ENCODE results near the gene NACC2.

Gene NACC2

GRCh38 chr9:136118320-136119060 is 23.4 kb upstream of the NACC2 start, which contains the start of gene TMEM250 (continued):
- TF ChIP-seq, protein P1, sequence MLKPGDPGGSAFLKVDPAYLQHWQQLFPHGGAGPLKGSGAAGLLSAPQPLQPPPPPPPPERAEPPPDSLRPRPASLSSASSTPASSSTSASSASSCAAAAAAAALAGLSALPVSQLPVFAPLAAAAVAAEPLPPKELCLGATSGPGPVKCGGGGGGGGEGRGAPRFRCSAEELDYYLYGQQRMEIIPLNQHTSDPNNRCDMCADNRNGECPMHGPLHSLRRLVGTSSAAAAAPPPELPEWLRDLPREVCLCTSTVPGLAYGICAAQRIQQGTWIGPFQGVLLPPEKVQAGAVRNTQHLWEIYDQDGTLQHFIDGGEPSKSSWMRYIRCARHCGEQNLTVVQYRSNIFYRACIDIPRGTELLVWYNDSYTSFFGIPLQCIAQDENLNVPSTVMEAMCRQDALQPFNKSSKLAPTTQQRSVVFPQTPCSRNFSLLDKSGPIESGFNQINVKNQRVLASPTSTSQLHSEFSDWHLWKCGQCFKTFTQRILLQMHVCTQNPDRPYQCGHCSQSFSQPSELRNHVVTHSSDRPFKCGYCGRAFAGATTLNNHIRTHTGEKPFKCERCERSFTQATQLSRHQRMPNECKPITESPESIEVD (tag by site-specific recombination; IDR thresholded peaks at IDR 0.05) = no peak
- TF ChIP-seq, protein P2, sequence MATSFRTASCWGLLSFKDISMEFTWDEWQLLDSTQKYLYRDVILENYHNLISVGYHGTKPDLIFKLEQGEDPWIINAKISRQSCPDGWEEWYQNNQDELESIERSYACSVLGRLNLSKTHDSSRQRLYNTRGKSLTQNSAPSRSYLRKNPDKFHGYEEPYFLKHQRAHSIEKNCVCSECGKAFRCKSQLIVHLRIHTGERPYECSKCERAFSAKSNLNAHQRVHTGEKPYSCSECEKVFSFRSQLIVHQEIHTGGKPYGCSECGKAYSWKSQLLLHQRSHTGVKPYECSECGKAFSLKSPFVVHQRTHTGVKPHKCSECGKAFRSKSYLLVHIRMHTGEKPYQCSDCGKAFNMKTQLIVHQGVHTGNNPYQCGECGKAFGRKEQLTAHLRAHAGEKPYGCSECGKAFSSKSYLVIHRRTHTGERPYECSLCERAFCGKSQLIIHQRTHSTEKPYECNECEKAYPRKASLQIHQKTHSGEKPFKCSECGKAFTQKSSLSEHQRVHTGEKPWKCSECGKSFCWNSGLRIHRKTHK (tag by site-specific recombination; IDR thresholded peaks at IDR 0.05) = no peak
- no peak for TF ChIP-seq ZNF473 (tag by site-specific recombination; IDR thresholded peaks at IDR 0.05)
- no peak for TF ChIP-seq ZNF324 (tag by site-specific recombination; IDR thresholded peaks at IDR 0.05)
- TF ChIP-seq, protein P3, sequence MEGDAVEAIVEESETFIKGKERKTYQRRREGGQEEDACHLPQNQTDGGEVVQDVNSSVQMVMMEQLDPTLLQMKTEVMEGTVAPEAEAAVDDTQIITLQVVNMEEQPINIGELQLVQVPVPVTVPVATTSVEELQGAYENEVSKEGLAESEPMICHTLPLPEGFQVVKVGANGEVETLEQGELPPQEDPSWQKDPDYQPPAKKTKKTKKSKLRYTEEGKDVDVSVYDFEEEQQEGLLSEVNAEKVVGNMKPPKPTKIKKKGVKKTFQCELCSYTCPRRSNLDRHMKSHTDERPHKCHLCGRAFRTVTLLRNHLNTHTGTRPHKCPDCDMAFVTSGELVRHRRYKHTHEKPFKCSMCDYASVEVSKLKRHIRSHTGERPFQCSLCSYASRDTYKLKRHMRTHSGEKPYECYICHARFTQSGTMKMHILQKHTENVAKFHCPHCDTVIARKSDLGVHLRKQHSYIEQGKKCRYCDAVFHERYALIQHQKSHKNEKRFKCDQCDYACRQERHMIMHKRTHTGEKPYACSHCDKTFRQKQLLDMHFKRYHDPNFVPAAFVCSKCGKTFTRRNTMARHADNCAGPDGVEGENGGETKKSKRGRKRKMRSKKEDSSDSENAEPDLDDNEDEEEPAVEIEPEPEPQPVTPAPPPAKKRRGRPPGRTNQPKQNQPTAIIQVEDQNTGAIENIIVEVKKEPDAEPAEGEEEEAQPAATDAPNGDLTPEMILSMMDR (tag by site-specific recombination; IDR thresholded peaks at IDR 0.05) = peak; percentile 65
- no peak for TF ChIP-seq ZNF544 (tag by site-specific recombination; IDR thresholded peaks at IDR 0.05)
- TF ChIP-seq, protein P4, sequence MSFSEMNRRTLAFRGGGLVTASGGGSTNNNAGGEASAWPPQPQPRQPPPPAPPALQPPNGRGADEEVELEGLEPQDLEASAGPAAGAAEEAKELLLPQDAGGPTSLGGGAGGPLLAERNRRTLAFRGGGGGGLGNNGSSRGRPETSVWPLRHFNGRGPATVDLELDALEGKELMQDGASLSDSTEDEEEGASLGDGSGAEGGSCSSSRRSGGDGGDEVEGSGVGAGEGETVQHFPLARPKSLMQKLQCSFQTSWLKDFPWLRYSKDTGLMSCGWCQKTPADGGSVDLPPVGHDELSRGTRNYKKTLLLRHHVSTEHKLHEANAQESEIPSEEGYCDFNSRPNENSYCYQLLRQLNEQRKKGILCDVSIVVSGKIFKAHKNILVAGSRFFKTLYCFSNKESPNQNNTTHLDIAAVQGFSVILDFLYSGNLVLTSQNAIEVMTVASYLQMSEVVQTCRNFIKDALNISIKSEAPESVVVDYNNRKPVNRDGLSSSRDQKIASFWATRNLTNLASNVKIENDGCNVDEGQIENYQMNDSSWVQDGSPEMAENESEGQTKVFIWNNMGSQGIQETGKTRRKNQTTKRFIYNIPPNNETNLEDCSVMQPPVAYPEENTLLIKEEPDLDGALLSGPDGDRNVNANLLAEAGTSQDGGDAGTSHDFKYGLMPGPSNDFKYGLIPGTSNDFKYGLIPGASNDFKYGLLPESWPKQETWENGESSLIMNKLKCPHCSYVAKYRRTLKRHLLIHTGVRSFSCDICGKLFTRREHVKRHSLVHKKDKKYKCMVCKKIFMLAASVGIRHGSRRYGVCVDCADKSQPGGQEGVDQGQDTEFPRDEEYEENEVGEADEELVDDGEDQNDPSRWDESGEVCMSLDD (tag by site-specific recombination; IDR thresholded peaks at IDR 0.05) = no peak
- no peak for TF ChIP-seq ELK4 (IDR thresholded peaks at IDR 0.05; ENCODE audit: borderline replicate concordance, low read depth, low read length)
- no peak for TF ChIP-seq SCRT1 (tag by site-specific recombination; IDR thresholded peaks at IDR 0.05; ENCODE audit: borderline replicate concordance)
- peak; percentile 98 for TF ChIP-seq ZFHX2 (tag by site-specific recombination; conservative IDR thresholded peaks at IDR 0.05)
- no peak for TF ChIP-seq ZNF202 (tag by site-specific recombination; IDR thresholded peaks at IDR 0.05; ENCODE audit: borderline replicate concordance)
- TF ChIP-seq ZNF274 (IDR thresholded peaks at IDR 0.05; ENCODE audit: low read length) = no peak
- no peak for TF ChIP-seq ZNF274 (tag by site-specific recombination; IDR thresholded peaks at IDR 0.05; ENCODE audit: borderline replicate concordance)
- TF ChIP-seq, protein P5, sequence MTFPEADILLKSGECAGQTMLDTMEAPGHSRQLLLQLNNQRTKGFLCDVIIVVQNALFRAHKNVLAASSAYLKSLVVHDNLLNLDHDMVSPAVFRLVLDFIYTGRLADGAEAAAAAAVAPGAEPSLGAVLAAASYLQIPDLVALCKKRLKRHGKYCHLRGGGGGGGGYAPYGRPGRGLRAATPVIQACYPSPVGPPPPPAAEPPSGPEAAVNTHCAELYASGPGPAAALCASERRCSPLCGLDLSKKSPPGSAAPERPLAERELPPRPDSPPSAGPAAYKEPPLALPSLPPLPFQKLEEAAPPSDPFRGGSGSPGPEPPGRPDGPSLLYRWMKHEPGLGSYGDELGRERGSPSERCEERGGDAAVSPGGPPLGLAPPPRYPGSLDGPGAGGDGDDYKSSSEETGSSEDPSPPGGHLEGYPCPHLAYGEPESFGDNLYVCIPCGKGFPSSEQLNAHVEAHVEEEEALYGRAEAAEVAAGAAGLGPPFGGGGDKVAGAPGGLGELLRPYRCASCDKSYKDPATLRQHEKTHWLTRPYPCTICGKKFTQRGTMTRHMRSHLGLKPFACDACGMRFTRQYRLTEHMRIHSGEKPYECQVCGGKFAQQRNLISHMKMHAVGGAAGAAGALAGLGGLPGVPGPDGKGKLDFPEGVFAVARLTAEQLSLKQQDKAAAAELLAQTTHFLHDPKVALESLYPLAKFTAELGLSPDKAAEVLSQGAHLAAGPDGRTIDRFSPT (tag by site-specific recombination; IDR thresholded peaks at IDR 0.05) = no peak
- TF ChIP-seq, protein P6, sequence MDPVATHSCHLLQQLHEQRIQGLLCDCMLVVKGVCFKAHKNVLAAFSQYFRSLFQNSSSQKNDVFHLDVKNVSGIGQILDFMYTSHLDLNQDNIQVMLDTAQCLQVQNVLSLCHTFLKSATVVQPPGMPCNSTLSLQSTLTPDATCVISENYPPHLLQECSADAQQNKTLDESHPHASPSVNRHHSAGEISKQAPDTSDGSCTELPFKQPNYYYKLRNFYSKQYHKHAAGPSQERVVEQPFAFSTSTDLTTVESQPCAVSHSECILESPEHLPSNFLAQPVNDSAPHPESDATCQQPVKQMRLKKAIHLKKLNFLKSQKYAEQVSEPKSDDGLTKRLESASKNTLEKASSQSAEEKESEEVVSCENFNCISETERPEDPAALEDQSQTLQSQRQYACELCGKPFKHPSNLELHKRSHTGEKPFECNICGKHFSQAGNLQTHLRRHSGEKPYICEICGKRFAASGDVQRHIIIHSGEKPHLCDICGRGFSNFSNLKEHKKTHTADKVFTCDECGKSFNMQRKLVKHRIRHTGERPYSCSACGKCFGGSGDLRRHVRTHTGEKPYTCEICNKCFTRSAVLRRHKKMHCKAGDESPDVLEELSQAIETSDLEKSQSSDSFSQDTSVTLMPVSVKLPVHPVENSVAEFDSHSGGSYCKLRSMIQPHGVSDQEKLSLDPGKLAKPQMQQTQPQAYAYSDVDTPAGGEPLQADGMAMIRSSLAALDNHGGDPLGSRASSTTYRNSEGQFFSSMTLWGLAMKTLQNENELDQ (tag by site-specific recombination; IDR thresholded peaks at IDR 0.05; ENCODE audit: low read depth) = no peak
- peak; percentile 34; the same call in 1 of the 2 replicates for TF ChIP-seq ZNF561 (tag by site-specific recombination; IDR thresholded peaks at IDR 0.05; ENCODE audit: borderline replicate concordance)
- TF ChIP-seq ZNF747 (tag by site-specific recombination; IDR thresholded peaks at IDR 0.05) = no peak
- TF ChIP-seq, protein P7, sequence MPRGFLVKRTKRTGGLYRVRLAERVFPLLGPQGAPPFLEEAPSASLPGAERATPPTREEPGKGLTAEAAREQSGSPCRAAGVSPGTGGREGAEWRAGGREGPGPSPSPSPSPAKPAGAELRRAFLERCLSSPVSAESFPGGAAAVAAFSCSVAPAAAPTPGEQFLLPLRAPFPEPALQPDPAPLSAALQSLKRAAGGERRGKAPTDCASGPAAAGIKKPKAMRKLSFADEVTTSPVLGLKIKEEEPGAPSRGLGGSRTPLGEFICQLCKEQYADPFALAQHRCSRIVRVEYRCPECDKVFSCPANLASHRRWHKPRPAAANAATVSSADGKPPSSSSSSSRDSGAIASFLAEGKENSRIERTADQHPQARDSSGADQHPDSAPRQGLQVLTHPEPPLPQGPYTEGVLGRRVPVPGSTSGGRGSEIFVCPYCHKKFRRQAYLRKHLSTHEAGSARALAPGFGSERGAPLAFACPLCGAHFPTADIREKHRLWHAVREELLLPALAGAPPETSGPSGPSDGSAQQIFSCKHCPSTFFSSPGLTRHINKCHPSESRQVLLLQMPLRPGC (tag by site-specific recombination; IDR thresholded peaks at IDR 0.05) = no peak

Data from HEK293 (cell line).